Measurements from ENCODE around the gene TNFSF18.

TNFSF18 gene

DNA sequence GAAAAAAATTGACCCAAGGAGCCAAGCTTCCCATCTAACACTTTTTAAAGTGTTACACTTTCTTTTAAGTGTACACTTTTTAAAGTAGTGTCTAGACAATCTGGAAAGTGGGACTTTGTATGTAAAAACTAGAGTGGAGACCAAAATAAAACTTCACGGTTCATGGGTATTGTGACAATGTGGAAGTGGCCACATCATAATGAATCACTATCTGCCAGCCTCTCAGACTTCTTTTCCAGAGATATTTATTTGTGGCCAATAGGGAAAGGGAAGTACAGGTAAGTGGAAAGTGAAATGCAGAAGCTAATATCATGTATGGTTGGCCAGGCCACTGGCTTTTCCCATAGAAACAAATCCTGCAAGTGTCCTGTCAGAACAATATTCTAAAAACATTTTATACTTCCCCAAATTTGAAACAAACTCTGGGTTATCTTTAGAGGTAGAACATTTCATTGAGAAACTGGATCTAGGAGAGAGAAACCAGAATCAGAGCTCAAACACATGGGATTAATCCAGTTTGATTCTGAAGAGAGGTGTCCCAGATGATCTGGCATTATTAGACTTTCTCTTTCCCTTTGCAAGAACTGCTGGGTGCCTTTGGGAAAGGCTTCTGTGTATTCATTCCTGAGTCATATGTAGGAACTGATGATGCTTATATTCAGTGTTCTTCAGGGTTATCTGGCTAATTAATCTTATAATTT is 2.0 kb downstream of the TNFSF18 start:
- H3K9me3 ChIP-seq (ENCODE audit: severe bottlenecking), result no peaks in the 10 kb centered on the region
- H3K36me3 ChIP-seq, result no peaks in the 10 kb centered on the region
- H3K27ac ChIP-seq, result no peak overlapping the region
- no peak for DNase-seq
- TF ChIP-seq, protein P1, sequence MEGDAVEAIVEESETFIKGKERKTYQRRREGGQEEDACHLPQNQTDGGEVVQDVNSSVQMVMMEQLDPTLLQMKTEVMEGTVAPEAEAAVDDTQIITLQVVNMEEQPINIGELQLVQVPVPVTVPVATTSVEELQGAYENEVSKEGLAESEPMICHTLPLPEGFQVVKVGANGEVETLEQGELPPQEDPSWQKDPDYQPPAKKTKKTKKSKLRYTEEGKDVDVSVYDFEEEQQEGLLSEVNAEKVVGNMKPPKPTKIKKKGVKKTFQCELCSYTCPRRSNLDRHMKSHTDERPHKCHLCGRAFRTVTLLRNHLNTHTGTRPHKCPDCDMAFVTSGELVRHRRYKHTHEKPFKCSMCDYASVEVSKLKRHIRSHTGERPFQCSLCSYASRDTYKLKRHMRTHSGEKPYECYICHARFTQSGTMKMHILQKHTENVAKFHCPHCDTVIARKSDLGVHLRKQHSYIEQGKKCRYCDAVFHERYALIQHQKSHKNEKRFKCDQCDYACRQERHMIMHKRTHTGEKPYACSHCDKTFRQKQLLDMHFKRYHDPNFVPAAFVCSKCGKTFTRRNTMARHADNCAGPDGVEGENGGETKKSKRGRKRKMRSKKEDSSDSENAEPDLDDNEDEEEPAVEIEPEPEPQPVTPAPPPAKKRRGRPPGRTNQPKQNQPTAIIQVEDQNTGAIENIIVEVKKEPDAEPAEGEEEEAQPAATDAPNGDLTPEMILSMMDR (IDR thresholded peaks at IDR 0.05; ENCODE audit: low read depth, low read length), result no peak
- peaks cover 44% of the 10 kb centered on the region for H3K27me3 ChIP-seq (ENCODE audit: insufficient read depth, low read depth, severe bottlenecking)
- H3K4me3 ChIP-seq (ENCODE audit: low read depth, low read length), result no peak overlapping the region

GRCh38 chr1:173044656-173045055 is 6.1 kb downstream of the TNFSF18 start:
- peaks cover 61% of the 10 kb centered on the region for H3K27me3 ChIP-seq (ENCODE audit: insufficient read depth, low read depth, severe bottlenecking)
- H3K36me3 ChIP-seq, result no peaks in the 10 kb centered on the region
- H3K4me3 ChIP-seq (ENCODE audit: low read depth, low read length), result no peak overlapping the region
- TF ChIP-seq, protein P1 (IDR thresholded peaks at IDR 0.05; ENCODE audit: low read depth, low read length), result no peak
- DNase-seq, result no peak
- no peak overlapping the region for H3K27ac ChIP-seq
- H3K9me3 ChIP-seq (ENCODE audit: severe bottlenecking), result no peaks in the 10 kb centered on the region

GRCh38 chr1:173043253-173043652 is 7.5 kb downstream of the TNFSF18 start:
- Histone ChIP-seq H3K27ac (no peak overlapping the region), H3K27me3 (ENCODE audit: insufficient read depth, low read depth, severe bottlenecking) (peaks cover 66% of the 10 kb centered on the region), H3K4me3 (ENCODE audit: low read depth, low read length) (no peak overlapping the region), H3K9me3 (ENCODE audit: severe bottlenecking) (no peaks in the 10 kb centered on the region), H3K36me3 (no peaks in the 10 kb centered on the region)
- TF ChIP-seq, protein P1 (IDR thresholded peaks at IDR 0.05; ENCODE audit: low read depth, low read length), result no peak
- no peak for DNase-seq

- no peak overlapping the region for H3K4me3 ChIP-seq (ENCODE audit: low read depth, low read length)
- H3K27me3 ChIP-seq (ENCODE audit: insufficient read depth, low read depth, severe bottlenecking), result peaks cover 65% of the 10 kb centered on the region
- no peaks in the 10 kb centered on the region for H3K36me3 ChIP-seq
- H3K9me3 ChIP-seq (ENCODE audit: severe bottlenecking), result no peaks in the 10 kb centered on the region
- TF ChIP-seq, protein P1 (IDR thresholded peaks at IDR 0.05; ENCODE audit: low read depth, low read length), result no peak
- H3K27ac ChIP-seq, result no peak overlapping the region
- DNase-seq, result no peak
These were observed 7.9 kb downstream of the TNFSF18 start for GRCh38 chr1:173042806-173043205.

GRCh38 chr1:173039626-173040025 is 11.1 kb downstream of the TNFSF18 start:
- no peaks in the 10 kb centered on the region for H3K9me3 ChIP-seq (ENCODE audit: severe bottlenecking)
- DNase-seq, result no peak
- H3K4me3 ChIP-seq (ENCODE audit: low read depth, low read length), result no peak overlapping the region
- TF ChIP-seq, protein P1 (IDR thresholded peaks at IDR 0.05; ENCODE audit: low read depth, low read length), result no peak
- peaks cover 52% of the 10 kb centered on the region for H3K27me3 ChIP-seq (ENCODE audit: insufficient read depth, low read depth, severe bottlenecking)
- H3K36me3 ChIP-seq, result no peaks in the 10 kb centered on the region
- H3K27ac ChIP-seq, result no peak overlapping the region

Measured in WERI-Rb-1 (cell line).